ENCODE data around the gene RPRD1B. TPM values are rescaled to one million over a fixed set of nuclear protein-coding genes. Genes with fewer than 3 reads are reported as not detected.

The RPRD1B gene
- total and polyA plus RNA-seq, 2 of the 8 experiments (the other 6 are each of a cell fraction or from before 2014, with no cell fraction given): 10.3 to 20.9 TPM

GRCh38 chr20:37987602-37988290 lies 45.8 kb upstream of the RPRD1B start:
- DNase-seq (ENCODE audit: low read depth in 1 of 2, low spot score in 2 of 2): no peak
- Histone ChIP-seq H3K27me3 (replicated peaks in 1 of 4; ENCODE audit: control insufficient read depth in 3 of 4, extremely low read depth in 1 of 4, insufficient read depth in 3 of 4, low read length in 3 of 4) (no peaks in the 10 kb centered on the region), H3K9ac (replicated peaks in 1 of 4; ENCODE audit: extremely low read depth in 1 of 4, low read depth in 3 of 4, low read length in 3 of 4) (no peak overlapping the region), H3K23ac (ENCODE audit: insufficient read length) (no peak overlapping the region), H3K23me2 (ENCODE audit: low read depth, low read length) (no peaks in the 10 kb centered on the region), H4K20me1 (replicated peaks in 1 of 2; ENCODE audit: control insufficient read depth in 1 of 2, insufficient read depth in 2 of 2, low read length in 2 of 2) (peaks cover 2 to 3% of the 10 kb centered on the region in 2 experiments), H3K79me2 (ENCODE audit: control insufficient read depth in 1 of 2, insufficient read depth in 2 of 2, low read length in 2 of 2) (no peaks in the 10 kb centered on the region), H3K79me1 (ENCODE audit: low read depth, low read length) (no peaks in the 10 kb centered on the region), H3K56ac (replicated peaks; ENCODE audit: insufficient read length, low read depth, low read length) (no peak overlapping the region), H3K4me2 (ENCODE audit: insufficient read depth in 1 of 2, low read depth in 2 of 2, low read length in 2 of 2) (no peak overlapping the region), H4K5ac (ENCODE audit: insufficient read length, low read depth, low read length) (no peak overlapping the region), H3K18ac (ENCODE audit: extremely low read depth, low read length) (no peak overlapping the region), H2AFZ (ENCODE audit: low read length) (no peak overlapping the region), H2BK15ac (ENCODE audit: low read length) (no peak overlapping the region), H2BK5ac (ENCODE audit: low read depth, low read length) (no peak overlapping the region), H4K8ac (ENCODE audit: extremely low read depth, insufficient read depth, low read length) (no peak overlapping the region), H2BK20ac (ENCODE audit: low read length) (no peak overlapping the region), H3K27ac (ENCODE audit: low read depth, low read length) (no peak overlapping the region), H3K36me3 (ENCODE audit: control insufficient read depth in 2 of 4, insufficient read depth in 4 of 4, low read length in 3 of 4) (peaks cover 2 to 30% (median 10%) of the 10 kb centered on the region in 4 experiments; a peak in 5 of 8 replicates), H2BK12ac (ENCODE audit: low read depth, low read length) (no peak overlapping the region), H2BK120ac (replicated peaks; ENCODE audit: low read depth, low read length) (no peak overlapping the region), H2AK5ac (ENCODE audit: low read depth, low read length) (no peak overlapping the region), H4K91ac (replicated peaks; ENCODE audit: insufficient read length, low read length) (no peak overlapping the region), H3K9me3 (ENCODE audit: insufficient read depth in 2 of 2, low read depth in 1 of 2, low read length in 1 of 2) (no peaks in the 10 kb centered on the region), H3K14ac (ENCODE audit: insufficient read length) (no peak overlapping the region), H3K4ac (replicated peaks; ENCODE audit: insufficient read length, low read depth, low read length) (no peak overlapping the region), H3K4me1 (replicated peaks in 1 of 4; ENCODE audit: control insufficient read depth in 3 of 4, insufficient read depth in 4 of 4, low read length in 3 of 4) (no peaks in the 10 kb centered on the region; a peak in 1 of 7 replicates), H3K4me3 (ENCODE audit: extremely low read depth in 1 of 4, insufficient read depth in 2 of 4, low read depth in 3 of 4, low read length in 4 of 4) (no peak overlapping the region)
- POLR2A ChIA-PET (ENCODE audit: partially characterized antibody): interaction anchor here (0.9 to 1.0 kb wide), 2 partner anchors 17 to 80 kb away, joined by 3 read pairs; no protein-coding TSS in a partner anchor
- no peak for FAIRE-seq
- TF ChIP-seq YY1 (IDR thresholded peaks at IDR 0.05; ENCODE audit: low read depth, low read length) (no peak), SIN3A (conservative IDR thresholded peaks at IDR 0.05 in 1 of 2, IDR thresholded peaks at IDR 0.05 in 1 of 2; ENCODE audit: low read depth in 1 of 2, low read length in 2 of 2) (no peak)
- CTCF ChIA-PET (ENCODE audit: partially characterized antibody): interaction anchor here (1.0 to 1.9 kb wide), 5 partner anchors 8 to 73 kb away, joined by 3 to 4 read pairs (median 3); no protein-coding TSS in a partner anchor
- WGBS, 2 experiments (ENCODE audit: extremely low coverage in 1 of 2, insufficient coverage in 1 of 2, insufficient read length in 1 of 2, insufficient replicate concordance in 2 of 2, low coverage in 1 of 2, low lambda C conversion rate in 2 of 2, missing lambda C conversion rate in 1 of 2): 92% methylated on average over 12 of the region's 12 CpGs; no CpG with 5 or more reads in 1 of the 2 experiments
